Trophoblast cell (in vitro differentiated cells and primary cell): ENCODE results near the gene SRCIN1.
A peak's percentile ranks its signal among the peaks of the same experiment; 100 is the strongest.

Source experiments
- DNase-seq, 2 donors: peaks; one replicate each; pipeline ENCODE4 v3.0.0-alpha.2; 2016
- H2AFZ ChIP-seq: 2 replicates; pipeline ENCODE4 v1.6.1; 2013; ENCODE audit warnings: low read length, moderate library complexity, mild to moderate bottlenecking; ENCODE audit not compliant: insufficient read depth, poor library complexity
- H2AK5ac ChIP-seq: 2 replicates; pipeline ENCODE4 v1.6.1; 2013; ENCODE audit warnings: mild to moderate bottlenecking, low read length
- H2BK120ac ChIP-seq: 2 replicates; pipeline ENCODE4 v1.6.1; 2013; ENCODE audit warnings: low read length, mild to moderate bottlenecking, moderate library complexity; ENCODE audit not compliant: insufficient read depth, poor library complexity
- H2BK12ac ChIP-seq: 2 replicates; pipeline ENCODE4 v1.6.1; 2013; ENCODE audit warnings: mild to moderate bottlenecking, low read length, moderate library complexity
- H2BK5ac ChIP-seq: 2 replicates; pipeline ENCODE4 v1.6.1; 2013; ENCODE audit warnings: low read length, low read depth, moderate library complexity, mild to moderate bottlenecking; ENCODE audit not compliant: poor library complexity
- H3K14ac ChIP-seq: 2 replicates; pipeline ENCODE4 v1.6.1; 2013; ENCODE audit warnings: mild to moderate bottlenecking, low read length
- H3K18ac ChIP-seq: 2 replicates; pipeline ENCODE4 v1.6.1; 2013; ENCODE audit warnings: mild to moderate bottlenecking, low read length
- H3K23ac ChIP-seq: 2 replicates; pipeline ENCODE4 v1.6.1; 2013; ENCODE audit warnings: low read length
- H3K27ac ChIP-seq: 2 replicates; pipeline ENCODE4 v1.5.1; 2013; ENCODE audit warnings: low read depth, mild to moderate bottlenecking, inconsistent platforms, low read length, moderate library complexity
- H3K27me3 ChIP-seq: 2 replicates; pipeline ENCODE4 v1.6.1; 2013; ENCODE audit warnings: inconsistent platforms, mild to moderate bottlenecking, low read length, moderate library complexity; ENCODE audit not compliant: insufficient read depth
- H3K36me3 ChIP-seq, 2 experiments: 1 replicate in 1 of 2; 2 replicates in 1 of 2; pipeline ENCODE4 v1.6.1; 2013; ENCODE audit warnings: low read length in 2 of 2, mild to moderate bottlenecking in 2 of 2, moderate library complexity in 1 of 2; ENCODE audit not compliant: insufficient read depth in 2 of 2, control insufficient read depth in 1 of 2
- H3K4ac ChIP-seq: 2 replicates; pipeline ENCODE4 v1.6.1; 2013; ENCODE audit warnings: low read depth, mild to moderate bottlenecking, low read length, moderate library complexity
- H3K4me1 ChIP-seq, 2 experiments: 1 replicate in 1 of 2; 2 replicates in 1 of 2; pipeline ENCODE4 v1.6.1; 2013; ENCODE audit warnings: low read length in 2 of 2, mild to moderate bottlenecking in 2 of 2, moderate library complexity in 1 of 2; ENCODE audit not compliant: insufficient read depth in 2 of 2, control insufficient read depth in 1 of 2
- H3K4me2 ChIP-seq: 2 replicates; pipeline ENCODE4 v1.6.1; 2013; ENCODE audit warnings: inconsistent platforms, mild to moderate bottlenecking, low read length, moderate library complexity
- H3K4me3 ChIP-seq: 2 replicates; pipeline ENCODE4 v1.5.1; 2013; ENCODE audit warnings: mild to moderate bottlenecking, low read depth, low read length, inconsistent platforms
- H3K79me1 ChIP-seq: one replicate; pipeline ENCODE4 v1.6.1; 2013; ENCODE audit warnings: low read length
- H3K79me2 ChIP-seq: 2 replicates; pipeline ENCODE4 v1.6.1; 2013; ENCODE audit warnings: low read length, mild to moderate bottlenecking; ENCODE audit not compliant: control insufficient read depth, insufficient read depth, poor library complexity
- H3K9ac ChIP-seq: 2 replicates; pipeline ENCODE4 v1.6.1; 2013; ENCODE audit warnings: mild to moderate bottlenecking, low read length
- H3K9me3 ChIP-seq: 2 replicates; pipeline ENCODE4 v1.6.1; 2013; ENCODE audit warnings: low read depth, mild to moderate bottlenecking, control low read depth, inconsistent platforms, low read length; ENCODE audit not compliant: insufficient read depth
- H4K12ac ChIP-seq: 2 replicates; pipeline ENCODE4 v1.6.1; 2013; ENCODE audit warnings: low read depth, mild to moderate bottlenecking, low read length, moderate library complexity
- H4K8ac ChIP-seq: 2 replicates; pipeline ENCODE4 v1.6.1; 2013; ENCODE audit warnings: low read depth, mild to moderate bottlenecking, low read length, moderate library complexity
- H4K91ac ChIP-seq: one replicate; pipeline ENCODE4 v1.6.1; 2013; ENCODE audit warnings: low read depth, mild to moderate bottlenecking, low read length, moderate library complexity
- WGBS: extraction: QIAGEN DNeasy Blood & Tissue Kit; methylation state at CpG from one replicate; pipeline ENCODE4 v1.1.7; 2013; ENCODE audit warnings: missing lambda C conversion rate; ENCODE audit not compliant: insufficient read length, insufficient coverage; ENCODE audit errors: extremely low coverage; 5-methylcytosine and 5-hydroxymethylcytosine counted together

SRCIN1 gene

GRCh38 chr17:38585056-38585917, 20.5 kb downstream of the SRCIN1 start:
- H3K18ac ChIP-seq: no peak overlapping the region
- no peak overlapping the region for H2AFZ ChIP-seq
- H3K79me1 ChIP-seq: no peaks in the 10 kb centered on the region
- H2BK5ac ChIP-seq: no peak overlapping the region
- H3K4me3 ChIP-seq: no peak overlapping the region
- H4K8ac ChIP-seq: no peak overlapping the region
- no peak overlapping the region for H2BK12ac ChIP-seq
- no peak overlapping the region for H3K27ac ChIP-seq
- H2BK120ac ChIP-seq: no peak overlapping the region
- no peak overlapping the region for H4K12ac ChIP-seq
- no peak overlapping the region for H3K4me2 ChIP-seq
- H3K9ac ChIP-seq: no peak overlapping the region
- no peak overlapping the region for H3K4ac ChIP-seq
- no peak overlapping the region for H3K23ac ChIP-seq
- no peaks in the 10 kb centered on the region for H3K36me3 ChIP-seq
- peaks cover 0 to 1% of the 10 kb centered on the region in 2 experiments for H3K4me1 ChIP-seq
- H3K14ac ChIP-seq: no peak overlapping the region
- no peak for DNase-seq
- no peak overlapping the region for H2AK5ac ChIP-seq
- no peak overlapping the region for H4K91ac ChIP-seq
- no peaks in the 10 kb centered on the region for H3K9me3 ChIP-seq
- H3K79me2 ChIP-seq: no peaks in the 10 kb centered on the region
- WGBS: no CpG with 5 or more reads among the region's 15 CpGs
- no peaks in the 10 kb centered on the region for H3K27me3 ChIP-seq

- Histone ChIP-seq H2BK120ac (no peak overlapping the region), H3K9me3 (no peaks in the 10 kb centered on the region), H3K4me3 (no peak overlapping the region), H2AK5ac (no peak overlapping the region), H3K79me1 (no peaks in the 10 kb centered on the region), H3K27ac (no peak overlapping the region), H3K79me2 (no peaks in the 10 kb centered on the region), H4K91ac (no peak overlapping the region), H4K8ac (no peak overlapping the region), H2AFZ (no peak overlapping the region), H3K36me3 (no peaks in the 10 kb centered on the region), H3K27me3 (no peaks in the 10 kb centered on the region), H2BK12ac (no peak overlapping the region), H3K4me2 (no peak overlapping the region), H3K4ac (no peak overlapping the region), H3K4me1 (peaks cover 0 to 1% of the 10 kb centered on the region in 2 experiments), H2BK5ac (no peak overlapping the region), H3K9ac (no peak overlapping the region), H3K23ac (no peak overlapping the region), H3K14ac (no peak overlapping the region), H4K12ac (no peak overlapping the region), H3K18ac (no peak overlapping the region)
- no CpG with 5 or more reads among the region's 19 CpGs for WGBS
- DNase-seq: peak; percentile 37 to 77
Observed at GRCh38 chr17:38584350-38584925, 21.3 kb downstream of the SRCIN1 start.

- Histone ChIP-seq H3K27ac (no peak overlapping the region), H2BK120ac (no peak overlapping the region), H3K79me1 (no peaks in the 10 kb centered on the region), H3K18ac (no peak overlapping the region), H3K4me1 (peaks cover 0 to 1% of the 10 kb centered on the region in 2 experiments), H3K4me2 (no peak overlapping the region), H4K91ac (no peak overlapping the region), H3K27me3 (peaks cover 3% of the 10 kb centered on the region), H3K79me2 (no peaks in the 10 kb centered on the region), H3K9me3 (no peaks in the 10 kb centered on the region), H3K14ac (no peak overlapping the region), H2AK5ac (no peak overlapping the region), H3K4ac (no peak overlapping the region), H2AFZ (no peak overlapping the region), H3K36me3 (no peaks in the 10 kb centered on the region), H4K12ac (no peak overlapping the region), H4K8ac (no peak overlapping the region), H3K4me3 (no peak overlapping the region), H2BK12ac (no peak overlapping the region), H3K9ac (no peak overlapping the region), H2BK5ac (no peak overlapping the region), H3K23ac (no peak overlapping the region)
- no peak for DNase-seq
- WGBS: no CpG with 5 or more reads among the region's 14 CpGs
Observed at GRCh38 chr17:38583828-38584349, 21.9 kb downstream of the SRCIN1 start.

GRCh38 chr17:38583176-38583575, 22.6 kb downstream of the SRCIN1 start:
- Histone ChIP-seq H3K79me1 (no peaks in the 10 kb centered on the region), H3K4me3 (no peak overlapping the region), H4K8ac (no peak overlapping the region), H4K12ac (no peak overlapping the region), H3K9ac (no peak overlapping the region), H2BK5ac (no peak overlapping the region), H3K27ac (no peak overlapping the region), H3K23ac (no peak overlapping the region), H2AK5ac (no peak overlapping the region), H3K4me1 (peaks cover 2 to 4% of the 10 kb centered on the region in 2 experiments), H3K79me2 (no peaks in the 10 kb centered on the region), H3K18ac (no peak overlapping the region), H2BK12ac (no peak overlapping the region), H3K4me2 (no peak overlapping the region), H3K36me3 (no peaks in the 10 kb centered on the region), H3K4ac (no peak overlapping the region), H3K9me3 (no peaks in the 10 kb centered on the region), H3K27me3 (peaks cover 6% of the 10 kb centered on the region), H2AFZ (no peak overlapping the region), H2BK120ac (no peak overlapping the region), H3K14ac (no peak overlapping the region), H4K91ac (no peak overlapping the region)
- no peak for DNase-seq
- WGBS: no CpG with 5 or more reads among the region's 3 CpGs
